Right lung (tissue), 5 donors: Measurements from ENCODE around the gene GRAMD2A. TPM values are rescaled to one million over a fixed set of nuclear protein-coding genes. Genes with fewer than 3 reads are reported as not detected.
"Not testable (repeated sequence)": the region's sequence is repeated elsewhere in the genome, so short reads cannot be mapped to it uniquely, and the experiment has no call there.

Experiments
- DNase-seq, 2 donors: peaks; one replicate each; pipeline ENCODE4 v3.0.0-alpha.2; 2013
- polyA plus RNA-seq, 5 donors: library from polyadenylated mRNA; unstranded; fragments of 120-200 nt; gene quantifications; one replicate each; pipeline versions ENCODE4 v1.2.1 to v1.2.3, GENCODE V29; 2013; ENCODE audit warnings: inconsistent platforms in 1 of 5, low replicate concordance in 1 of 5; ENCODE audit not compliant: insufficient read length in 5 of 5, insufficient read depth in 1 of 5

GRAMD2A gene
- polyA plus RNA-seq, 5 donors = 6.0 to 9.6 (median 7.4) TPM

- DNase-seq = no peak
Measured at GRCh38 chr15:72189250-72189902, 8.2 kb downstream of the GRAMD2A start.

GRCh38 chr15:72184165-72184811 lies 13.3 kb downstream of the GRAMD2A start:
- no peak for DNase-seq

- DNase-seq = no peak
Measured at GRCh38 chr15:72183781-72184164, 13.8 kb downstream of the GRAMD2A start.

DNA sequence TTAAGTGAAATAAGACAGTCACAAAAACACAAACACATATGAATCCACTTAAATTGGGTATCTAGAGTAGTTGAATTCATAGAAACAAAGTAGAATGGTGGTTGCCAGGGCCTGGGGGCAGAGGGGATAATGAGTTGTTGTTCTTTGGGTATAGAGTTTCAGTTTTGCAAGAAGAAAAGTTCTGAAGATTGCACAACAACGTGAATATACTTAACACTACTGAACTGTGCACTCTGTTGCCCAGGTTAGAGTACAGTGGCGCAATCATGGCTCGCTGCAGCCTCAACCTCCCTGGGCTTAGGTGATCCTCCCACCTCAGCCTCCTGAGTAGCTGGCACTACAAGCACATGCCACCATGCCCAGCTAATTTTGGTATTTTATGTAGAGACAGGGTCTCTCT lies 14.9 kb downstream of the GRAMD2A start:
- DNase-seq = no peak

DNA sequence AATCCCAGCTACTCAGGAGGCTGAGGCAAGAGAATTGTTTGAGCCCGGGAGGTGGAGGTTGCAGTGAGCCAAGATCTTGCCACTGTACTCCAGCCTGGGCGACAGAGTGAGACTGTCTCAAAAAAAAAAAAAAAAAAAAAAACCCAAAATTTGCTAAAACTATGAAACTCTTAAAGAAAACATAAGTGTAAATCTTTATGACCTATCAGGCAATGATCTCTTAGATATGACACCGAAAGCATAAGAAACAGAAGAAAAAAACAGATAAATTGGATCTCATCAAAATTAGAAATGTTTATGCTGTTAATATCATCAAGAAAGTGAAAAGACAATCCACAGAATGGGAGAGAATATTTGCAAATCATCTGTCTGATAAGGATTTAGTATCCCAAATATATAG lies 15.3 kb downstream of the GRAMD2A start:
- no peak for DNase-seq

- no peak for DNase-seq
Measured at GRCh38 chr15:72180761-72181324, 16.7 kb downstream of the GRAMD2A start.

DNA sequence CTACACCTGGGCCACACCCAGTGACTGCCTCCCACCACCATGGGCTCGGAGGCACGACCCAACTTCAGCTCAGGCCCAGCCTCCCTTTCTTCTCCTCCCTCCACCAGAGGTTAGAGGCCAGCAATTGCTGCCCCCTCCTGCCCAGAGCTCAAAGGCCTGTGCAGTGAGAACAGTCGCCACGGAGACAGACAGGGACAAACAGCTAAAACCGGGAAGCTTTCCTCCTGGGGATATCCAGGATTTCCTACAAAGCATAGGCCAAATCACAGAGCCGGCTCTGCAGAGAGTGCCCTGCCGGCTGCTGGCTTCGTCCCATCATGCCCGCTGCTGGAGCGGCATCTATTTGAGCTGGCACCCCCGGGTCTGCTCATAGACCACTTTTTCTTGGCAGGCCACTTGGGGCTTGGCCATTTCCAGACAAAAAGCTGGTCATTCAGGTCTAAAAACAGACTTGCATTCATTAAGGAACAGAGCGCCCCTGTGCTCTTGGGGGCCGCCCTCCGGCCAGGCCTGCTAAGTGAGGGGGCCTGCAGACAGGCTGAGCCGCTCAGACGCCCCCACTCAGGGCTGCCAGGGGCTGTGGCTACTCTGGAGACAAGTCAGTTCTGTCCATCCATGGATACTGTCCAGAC lies 17.5 kb downstream of the GRAMD2A start:
- no peak for DNase-seq

DNA sequence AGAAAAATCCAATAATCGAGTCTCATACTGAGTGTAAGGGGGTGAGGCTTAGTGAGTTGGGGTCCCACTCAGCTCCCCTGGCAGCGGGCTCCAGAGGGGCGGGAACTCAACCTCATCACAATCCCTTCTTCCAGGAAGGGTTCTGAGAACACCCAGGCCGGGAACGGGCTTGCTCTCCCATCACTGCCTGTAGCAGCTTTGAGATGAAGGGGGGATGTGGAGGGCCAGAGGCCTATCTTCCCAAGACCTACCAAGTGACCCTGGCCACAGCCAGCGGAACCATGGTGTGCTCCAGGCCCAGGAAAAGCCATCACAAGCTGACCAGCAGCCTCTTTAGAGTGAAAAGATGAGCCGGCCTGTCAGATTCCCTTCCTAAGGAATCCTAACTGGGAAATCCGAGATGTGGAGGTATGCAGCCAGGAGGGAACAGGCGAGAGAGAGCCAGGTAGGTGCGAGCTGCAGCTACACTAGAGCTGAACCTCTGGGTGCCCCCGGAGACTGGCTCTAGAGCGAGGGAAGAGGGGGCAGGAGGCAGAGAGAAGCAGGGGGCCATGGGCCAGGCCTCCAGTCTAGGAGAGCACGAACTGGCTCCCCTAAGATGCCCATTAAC lies 18.5 kb downstream of the GRAMD2A start:
- DNase-seq = no peak

DNA sequence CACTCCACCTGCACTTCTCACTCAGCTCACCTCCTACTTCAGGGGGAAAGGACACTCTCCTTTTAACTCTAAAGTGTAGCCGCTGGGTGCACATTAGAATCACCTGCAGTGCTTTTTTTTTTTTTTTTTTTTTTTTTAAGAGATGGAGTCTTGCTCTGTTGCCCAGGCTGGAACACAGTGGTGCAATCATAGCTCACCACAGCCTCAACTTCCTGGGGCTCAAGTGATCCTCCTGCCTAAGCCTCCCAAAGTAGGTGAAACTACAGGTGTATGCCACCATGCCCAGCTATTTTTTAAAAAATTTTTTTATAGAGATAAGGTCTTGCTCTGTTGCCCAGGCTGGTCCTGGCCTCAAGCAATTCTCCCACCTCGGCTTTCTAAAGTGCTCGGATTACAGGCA lies 20.8 kb downstream of the GRAMD2A start:
- no peak for DNase-seq

GRCh38 chr15:72176159-72176558 lies 21.4 kb downstream of the GRAMD2A start:
- DNase-seq = no peak

DNA sequence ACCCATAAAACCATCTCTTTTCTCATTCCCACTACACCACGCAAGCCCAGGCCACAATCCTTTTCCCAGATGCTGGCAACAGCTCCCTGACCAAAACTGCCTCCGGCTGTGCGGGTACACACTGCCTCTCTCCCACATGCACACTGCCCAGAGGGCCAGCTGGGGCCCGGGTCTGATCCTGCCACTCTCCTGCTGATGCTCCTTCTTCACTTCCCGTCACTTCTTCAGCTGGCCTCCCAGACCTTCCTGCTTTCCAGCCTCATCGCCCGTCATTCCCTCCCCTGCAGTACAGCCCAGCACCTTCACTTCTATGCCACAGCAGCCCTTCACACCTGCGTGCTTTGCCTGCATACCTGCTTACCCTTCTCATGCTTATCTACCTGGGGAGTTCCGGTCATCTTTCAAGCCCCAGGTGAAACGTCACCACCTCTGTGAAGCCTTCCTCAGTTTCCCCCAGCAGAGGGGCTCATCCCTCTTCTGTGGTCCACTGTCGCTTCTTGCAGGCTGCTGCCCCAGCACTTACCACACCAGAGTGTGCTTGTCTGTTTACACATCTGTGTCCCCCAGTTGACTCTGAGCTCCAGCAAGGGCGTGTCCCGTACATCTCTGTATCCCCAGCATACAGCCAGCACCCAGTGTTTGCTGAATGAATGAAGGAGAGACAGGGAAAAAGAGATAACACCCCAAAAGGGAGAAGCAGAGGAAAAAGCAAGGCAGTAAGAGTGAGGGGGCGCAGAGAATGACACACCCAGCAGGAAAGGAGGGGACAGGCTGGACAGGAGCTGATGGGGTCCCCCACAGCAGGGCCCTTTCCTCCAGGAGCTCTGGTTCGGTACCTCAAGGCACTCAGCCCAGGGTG lies 22.2 kb downstream of the GRAMD2A start:
- DNase-seq = no peak

DNA sequence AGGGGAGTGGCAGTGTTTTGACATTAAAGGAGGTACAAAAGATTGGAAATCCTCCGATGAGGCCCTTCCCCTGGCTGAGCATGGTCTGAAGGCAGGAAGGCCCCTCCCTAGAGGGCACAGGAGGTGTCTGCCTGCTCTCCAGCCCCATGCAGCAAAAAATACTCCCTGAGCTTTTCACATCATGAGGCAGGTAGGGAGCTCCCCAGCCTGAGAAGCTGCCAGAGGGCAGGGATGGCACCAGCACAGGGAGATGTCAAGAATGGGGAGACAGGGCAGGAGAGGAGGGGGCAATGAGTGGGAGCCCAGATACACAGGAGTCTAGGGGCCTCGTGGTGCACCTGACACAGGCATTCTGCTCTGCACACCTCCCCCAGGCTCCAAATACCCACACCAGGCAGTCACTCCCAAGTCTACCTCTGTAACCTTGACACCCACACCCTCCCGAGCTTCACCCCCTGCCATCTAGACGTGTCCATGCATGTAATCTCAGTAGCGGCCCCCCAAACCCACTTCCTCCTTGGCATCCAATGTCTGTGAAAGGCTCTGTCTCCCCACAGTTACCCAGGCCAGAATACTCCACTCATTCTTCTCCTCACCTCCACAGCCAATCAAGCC lies 22.9 kb downstream of the GRAMD2A start:
- no peak for DNase-seq

- no peak for DNase-seq
Measured at GRCh38 chr15:72173864-72174550, 23.6 kb downstream of the GRAMD2A start.

DNA sequence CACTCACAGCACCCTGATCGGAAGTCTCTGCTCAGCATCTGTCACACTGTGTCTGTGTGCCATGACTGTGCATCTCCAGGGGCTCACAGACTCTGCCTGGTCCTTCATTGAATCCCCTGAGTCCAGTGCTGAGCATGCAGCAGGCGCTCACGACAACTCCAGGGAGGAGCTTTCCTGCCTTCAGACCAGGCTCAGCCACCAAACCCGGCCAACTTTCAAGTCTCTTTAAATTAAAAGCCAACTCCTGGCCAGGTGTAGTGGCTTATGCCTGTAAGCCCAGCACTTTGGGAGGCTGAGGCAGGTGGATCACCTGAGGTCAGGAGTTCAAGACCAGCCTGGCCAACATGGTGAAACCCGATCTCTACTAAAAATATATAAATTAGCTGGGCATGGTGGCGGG lies 24.2 kb downstream of the GRAMD2A start:
- no peak for DNase-seq

DNA sequence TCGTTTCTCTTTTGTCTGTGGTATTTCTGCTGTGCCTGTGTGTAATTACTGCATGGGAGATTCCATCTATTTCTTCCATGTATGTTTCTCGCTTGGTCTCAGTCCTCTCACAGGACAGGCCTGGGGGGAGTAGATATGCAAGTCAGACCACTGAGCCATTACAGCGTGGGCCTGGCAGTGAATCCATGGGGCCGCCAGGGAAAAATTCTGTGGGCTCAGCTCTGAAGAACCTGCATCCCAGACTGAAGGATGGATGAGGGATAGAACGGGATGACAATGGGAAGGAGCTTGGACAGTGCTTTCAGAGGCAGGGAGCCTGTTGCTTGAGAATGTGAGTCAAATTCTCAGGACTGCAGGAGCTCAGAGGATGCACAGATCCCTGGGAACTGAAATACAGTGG lies 24.8 kb downstream of the GRAMD2A start:
- no peak for DNase-seq

DNA sequence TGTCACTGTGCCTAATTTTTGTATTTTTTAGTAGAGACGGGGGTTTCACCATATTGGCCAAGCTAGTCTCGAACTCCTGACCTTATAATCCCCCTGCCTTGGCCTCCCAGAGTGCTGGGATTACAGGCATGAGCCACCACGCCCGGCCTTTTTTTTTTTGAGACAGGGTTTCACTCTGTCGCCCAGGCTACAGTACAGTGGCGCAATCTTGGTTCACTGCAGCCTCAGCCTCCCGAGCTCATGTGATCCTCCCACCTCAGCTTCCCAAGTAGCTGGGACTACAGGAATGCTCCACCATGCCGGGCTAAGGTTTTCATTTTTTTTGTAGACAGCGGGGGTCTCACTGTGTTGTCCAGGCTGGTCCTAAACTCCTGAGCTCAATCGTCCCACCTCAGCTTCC lies 25.6 kb downstream of the GRAMD2A start:
- not testable (repeated sequence) for DNase-seq

- no peak for DNase-seq
Measured at GRCh38 chr15:72170691-72171090, 26.9 kb downstream of the GRAMD2A start.

DNA sequence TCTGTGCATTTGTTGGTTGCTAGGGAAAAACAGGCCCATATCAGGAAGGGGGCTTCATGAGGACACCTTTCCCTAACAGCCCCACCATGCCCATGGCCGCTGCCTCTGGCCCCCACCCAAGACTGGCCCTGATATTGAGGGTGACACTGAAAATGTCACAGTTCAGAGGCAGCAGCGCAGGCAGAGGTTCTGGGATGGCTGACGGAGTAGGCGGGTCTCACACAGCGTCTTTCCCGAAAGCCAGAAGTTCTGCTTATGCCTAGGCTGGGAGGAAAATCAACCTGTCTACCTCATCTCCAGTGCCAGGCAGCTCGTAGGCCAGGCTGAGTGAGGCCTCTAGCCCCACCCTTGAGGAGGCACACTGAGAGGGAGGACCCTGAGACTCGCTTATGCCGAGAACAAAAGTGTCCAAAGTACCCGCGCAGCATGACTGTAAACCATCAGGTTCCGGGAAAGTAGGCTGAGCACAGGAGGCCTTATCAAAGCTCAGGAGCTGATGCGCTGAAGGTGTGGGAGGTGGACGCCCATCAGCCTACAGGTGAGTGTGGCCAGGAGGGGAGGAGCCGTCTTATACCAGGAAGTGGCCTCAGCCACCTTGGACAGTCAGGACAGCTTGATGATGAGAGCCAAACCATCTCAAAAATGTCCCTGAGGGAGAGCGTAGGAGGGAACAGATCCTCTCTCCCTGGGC lies 27.5 kb downstream of the GRAMD2A start:
- no peak for DNase-seq

GRCh38 chr15:72169236-72169920 lies 28.2 kb downstream of the GRAMD2A start:
- no peak for DNase-seq
